GM23248 (cell line): Measurements from ENCODE around the gene CEP63. TPM values are rescaled to one million over a fixed set of nuclear protein-coding genes. Genes with fewer than 3 reads are reported as not detected.

ENCODE experiments used
- DNase-seq: peaks from one replicate; pipeline ENCODE4 v3.0.0-alpha.2; 2015
- H2AFZ ChIP-seq: fragments of 200-600 bp; sonication (generic); 2 replicates; pipeline ENCODE4 v1.6.1; 2016; ENCODE audit warnings: antibody characterized with exemption
- H3F3A ChIP-seq: fragments of 200-600 bp; sonication (generic); 2 replicates; pipeline ENCODE4 v1.6.1; 2016; ENCODE audit warnings: mild to moderate bottlenecking, antibody characterized with exemption, mixed run types; ENCODE audit not compliant: insufficient read depth
- H3K27ac ChIP-seq: fragments of 200-600 bp; sonication (generic); 2 replicates; pipeline ENCODE4 v1.5.1; 2016; ENCODE audit warnings: mild to moderate bottlenecking
- H3K27me3 ChIP-seq: fragments of 200-600 bp; sonication (generic); replicated peaks from 2 replicates; pipeline ENCODE4 v1.6.1; 2016; ENCODE audit warnings: mild to moderate bottlenecking; ENCODE audit not compliant: insufficient read depth
- H3K36me3 ChIP-seq: fragments of 200-600 bp; sonication (generic); 2 replicates; pipeline ENCODE4 v1.6.1; 2016; ENCODE audit warnings: low read depth, mild to moderate bottlenecking
- H3K4me1 ChIP-seq: fragments of 200-600 bp; sonication (generic); 2 replicates; pipeline ENCODE4 v1.6.1; 2016; ENCODE audit warnings: mild to moderate bottlenecking; ENCODE audit not compliant: insufficient read depth
- H3K4me2 ChIP-seq: fragments of 200-600 bp; sonication (generic); one replicate; pipeline ENCODE4 v1.6.1; 2016; ENCODE audit warnings: mild to moderate bottlenecking; ENCODE audit not compliant: unreplicated experiment
- H3K4me3 ChIP-seq: fragments of 200-600 bp; sonication (generic); 2 replicates; pipeline ENCODE4 v1.5.1; 2016; ENCODE audit warnings: mild to moderate bottlenecking
- H3K79me2 ChIP-seq: fragments of 200-600 bp; sonication (generic); 2 replicates; pipeline ENCODE4 v1.6.1; 2016; ENCODE audit warnings: mild to moderate bottlenecking; ENCODE audit not compliant: insufficient read depth
- H3K9ac ChIP-seq: fragments of 200-600 bp; sonication (generic); 2 replicates; pipeline ENCODE4 v1.6.1; 2016; ENCODE audit warnings: mild to moderate bottlenecking
- H3K9me2 ChIP-seq: fragments of 200-600 bp; sonication (generic); 2 replicates; pipeline ENCODE4 v1.6.1; 2016; ENCODE audit warnings: mixed run types, mild to moderate bottlenecking, moderate library complexity; ENCODE audit not compliant: insufficient read depth
- H3K9me3 ChIP-seq: fragments of 200-600 bp; sonication (generic); one replicate; pipeline ENCODE4 v1.6.1; 2017; ENCODE audit warnings: low read depth
- H4K20me1 ChIP-seq: fragments of 200-600 bp; sonication (generic); 2 replicates; pipeline ENCODE4 v1.6.0; 2016; ENCODE audit not compliant: insufficient read depth
- EZH2 ChIP-seq: fragments of 200-600 bp; sonication (generic); IDR thresholded peaks from 2 replicates; pipeline ENCODE4 v1.6.1; 2018; ENCODE audit warnings: antibody characterized with exemption, mild to moderate bottlenecking; ENCODE audit not compliant: insufficient read depth, poor library complexity, severe bottlenecking
- EZH2phosphoT487 ChIP-seq: fragments of 200-600 bp; sonication (generic); IDR thresholded peaks from 2 replicates; pipeline ENCODE4 v1.6.1; 2018; ENCODE audit warnings: antibody characterized with exemption, moderate library complexity, mild to moderate bottlenecking, low read depth; ENCODE audit not compliant: insufficient read depth
- WGBS, 2 experiments: methylation state at CpG; one replicate each; pipeline ENCODE4 v1.1.6; 2015 to 2017; ENCODE audit warnings: low lambda C conversion rate in 2 of 2, low coverage in 1 of 2; ENCODE audit errors: missing lambda C conversion rate in 2 of 2; 5-methylcytosine and 5-hydroxymethylcytosine counted together
- in situ Hi-C: fragments of 300-500 bp; cut with MboI; formaldehyde crosslinking; loops from 2 replicates; pipeline ENCODE4 v1.15.0; 2020
- polyA plus RNA-seq: library from polyadenylated mRNA; unstranded; fragments of >200 nt; fragmentation: Nextera tagmentation; extraction: Ambion mirVana; gene quantifications from 2 replicates; pipeline ENCODE4 v1.2.1, GENCODE V29; 2016
- total RNA-seq: library from RNA; depleted of rRNA; stranded (reverse); fragments of >200 nt; shearing (Covaris generic); gene quantifications from 2 replicates; pipeline ENCODE4 v1.2.3, GENCODE V29; 2014

The CEP63 gene
- total and polyA plus RNA-seq, 2 experiments from 2014 or later, result 21.0 to 29.7 TPM

DNA sequence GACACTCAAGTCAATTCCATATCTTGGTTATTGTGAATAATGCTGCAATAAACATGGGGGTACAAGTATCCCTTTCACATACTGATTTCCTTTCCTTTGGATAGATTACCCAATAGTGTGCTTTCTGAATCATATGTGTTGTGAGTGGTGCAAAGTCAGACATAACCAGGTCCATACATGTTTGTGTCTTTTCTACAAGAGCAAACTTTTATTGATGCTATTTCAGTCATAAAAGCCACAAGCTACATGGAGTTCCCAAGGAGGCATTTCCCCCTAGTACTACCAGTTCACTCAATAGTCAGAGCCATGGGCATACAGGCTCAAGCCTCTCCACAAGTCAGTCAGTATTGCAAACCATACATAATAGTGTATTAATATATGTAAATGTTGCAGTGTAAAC is 10.1 kb downstream of the CEP63 start:
- no peaks in the 10 kb centered on the region for H3K27me3 ChIP-seq
- no peaks in the 10 kb centered on the region for H3K4me1 ChIP-seq
- H3F3A ChIP-seq, result no peaks in the 10 kb centered on the region
- no peak overlapping the region for H3K27ac ChIP-seq
- H3K9ac ChIP-seq, result no peak overlapping the region
- 0 out of 2 replicates have a peak, but pooled peaks cover 6% of the 10 kb centered on the region for H3K36me3 ChIP-seq
- H3K9me3 ChIP-seq, result no peaks in the 10 kb centered on the region
- DNase-seq, result no peak
- no peak overlapping the region for H3K4me2 ChIP-seq
- H3K79me2 ChIP-seq, result peaks cover 95% of the 10 kb centered on the region
- no peaks in the 10 kb centered on the region; the same call in 1 of the 2 replicates for H3K9me2 ChIP-seq
- no peak overlapping the region for H2AFZ ChIP-seq
- no peak for TF ChIP-seq EZH2
- no peak for TF ChIP-seq EZH2phosphoT487
- H3K4me3 ChIP-seq, result no peak overlapping the region
- no peaks in the 10 kb centered on the region for H4K20me1 ChIP-seq
- in situ Hi-C loops, result loop anchor here (25.0 kb wide), 1 partner anchor 559 kb away; no protein-coding TSS in a partner anchor

DNA sequence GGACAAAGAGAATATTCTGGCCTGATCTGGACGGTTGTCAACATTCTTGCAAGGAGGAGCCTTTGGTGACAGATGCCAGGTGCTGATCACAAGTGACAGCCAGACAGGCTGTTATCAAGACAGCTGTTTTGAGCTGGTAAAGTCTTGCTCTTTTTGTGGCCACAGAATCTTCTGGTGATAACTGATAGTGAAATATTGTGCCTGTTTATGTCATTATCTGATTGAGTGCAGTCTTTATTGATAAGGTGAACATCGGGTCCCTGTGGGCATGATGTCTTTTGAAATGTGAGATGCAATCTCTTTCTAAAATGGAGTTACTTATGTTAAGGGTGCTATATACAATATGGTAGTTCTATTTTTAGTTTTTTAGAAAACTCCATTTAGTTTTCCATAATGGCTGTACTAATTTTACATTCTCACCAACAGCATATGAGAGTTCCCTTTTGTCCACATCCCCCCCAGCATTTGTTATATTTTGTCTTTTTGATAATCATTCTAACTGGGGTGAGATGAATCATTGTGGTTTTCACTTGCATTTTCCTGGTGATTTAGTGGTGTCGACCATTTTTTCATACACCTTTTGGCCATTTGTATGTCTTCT is 10.7 kb downstream of the CEP63 start:
- no peak overlapping the region for H3K9ac ChIP-seq
- 79 to 80% methylated on average over 3 of the region's 3 CpGs for WGBS, 2 experiments
- no peaks in the 10 kb centered on the region for H3K4me1 ChIP-seq
- 0 out of 2 replicates have a peak, but pooled peaks cover 6% of the 10 kb centered on the region for H3K36me3 ChIP-seq
- in situ Hi-C loops, result loop anchor here (25.0 kb wide), 1 partner anchor 559 kb away; no protein-coding TSS in a partner anchor
- H3K4me3 ChIP-seq, result no peak overlapping the region
- no peaks in the 10 kb centered on the region for H4K20me1 ChIP-seq
- H3F3A ChIP-seq, result no peaks in the 10 kb centered on the region
- H3K9me2 ChIP-seq, result no peaks in the 10 kb centered on the region; the same call in 1 of the 2 replicates
- H3K79me2 ChIP-seq, result peaks cover 95% of the 10 kb centered on the region
- H2AFZ ChIP-seq, result no peak overlapping the region
- no peaks in the 10 kb centered on the region for H3K9me3 ChIP-seq
- H3K27ac ChIP-seq, result no peak overlapping the region
- DNase-seq, result no peak
- H3K4me2 ChIP-seq, result no peak overlapping the region
- TF ChIP-seq EZH2 (no peak), EZH2phosphoT487 (no peak)
- no peaks in the 10 kb centered on the region for H3K27me3 ChIP-seq

DNA sequence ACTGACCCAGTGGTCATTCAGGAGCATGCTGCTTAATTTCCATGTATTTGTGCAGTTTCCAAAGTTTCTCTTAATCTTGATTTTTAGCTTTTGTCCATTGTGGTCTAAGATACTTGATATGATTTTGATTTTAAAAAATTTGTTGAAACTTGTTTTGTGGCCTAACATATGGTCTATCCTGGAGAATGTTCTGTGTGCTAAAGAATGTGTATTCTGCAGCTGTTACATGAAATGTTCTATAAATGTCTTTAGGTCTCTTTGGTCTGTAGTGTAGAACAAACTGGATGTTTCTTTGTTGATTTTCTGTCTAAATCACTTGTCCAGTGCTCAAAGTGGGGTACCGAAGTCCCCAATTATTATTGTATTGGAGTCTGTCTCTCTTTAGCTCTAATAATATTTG is 17.4 kb downstream of the CEP63 start:
- Histone ChIP-seq H3K4me1 (no peaks in the 10 kb centered on the region), H3K4me2 (no peak overlapping the region), H3K36me3 (peaks cover 13% of the 10 kb centered on the region; the same call in 1 of the 2 replicates), H3K27me3 (no peaks in the 10 kb centered on the region), H2AFZ (no peak overlapping the region), H3K9me3 (no peaks in the 10 kb centered on the region), H3K9ac (no peak overlapping the region), H3K4me3 (no peak overlapping the region), H3K9me2 (no peaks in the 10 kb centered on the region; the same call in 1 of the 2 replicates), H3K79me2 (peaks cover 83% of the 10 kb centered on the region), H4K20me1 (no peaks in the 10 kb centered on the region), H3K27ac (no peak overlapping the region), H3F3A (no peaks in the 10 kb centered on the region)
- no peak for TF ChIP-seq EZH2phosphoT487
- TF ChIP-seq EZH2, result no peak
- WGBS, 2 experiments, result 91 to 97% methylated on average over 1 of the region's 1 CpG
- DNase-seq, result no peak
- in situ Hi-C loops, result no loop called here

DNA sequence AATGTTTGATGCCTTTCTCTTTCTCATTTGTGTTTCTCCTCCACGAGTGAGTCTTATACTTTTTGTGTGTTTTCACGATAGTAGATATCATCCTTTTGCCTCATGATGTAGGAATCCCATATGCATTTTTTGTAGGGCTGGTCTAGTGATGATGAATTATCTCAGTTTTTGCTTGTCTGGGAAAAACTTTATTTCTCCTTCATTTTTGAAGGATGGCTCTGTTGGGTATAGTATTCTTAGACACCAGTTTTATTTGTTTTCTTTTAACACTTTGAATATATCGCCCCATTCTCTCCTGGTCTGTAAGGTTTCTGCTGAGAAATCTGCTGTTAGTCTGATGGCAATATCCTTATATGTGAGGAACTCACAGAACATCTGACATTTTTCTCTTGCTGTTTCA is 18.3 kb downstream of the CEP63 start:
- no peak overlapping the region for H3K9ac ChIP-seq
- DNase-seq, result no peak
- H3F3A ChIP-seq, result no peaks in the 10 kb centered on the region
- no peak overlapping the region for H3K27ac ChIP-seq
- H3K4me1 ChIP-seq, result no peaks in the 10 kb centered on the region
- H3K9me2 ChIP-seq, result no peaks in the 10 kb centered on the region; the same call in 1 of the 2 replicates
- H3K27me3 ChIP-seq, result no peaks in the 10 kb centered on the region
- in situ Hi-C loops, result no loop called here
- H2AFZ ChIP-seq, result no peak overlapping the region
- peaks cover 74% of the 10 kb centered on the region for H3K79me2 ChIP-seq
- no peaks in the 10 kb centered on the region for H4K20me1 ChIP-seq
- no peaks in the 10 kb centered on the region for H3K9me3 ChIP-seq
- no peak overlapping the region for H3K4me2 ChIP-seq
- TF ChIP-seq EZH2 (no peak), EZH2phosphoT487 (no peak)
- H3K4me3 ChIP-seq, result no peak overlapping the region
- WGBS, 2 experiments, result 66 to 67% methylated on average over 3 of the region's 3 CpGs
- H3K36me3 ChIP-seq, result peaks cover 13% of the 10 kb centered on the region; the same call in 1 of the 2 replicates
